GM18861 (cell line): ENCODE results near the gene TAS2R41.
"Not testable (repeated sequence)": the region's sequence is repeated elsewhere in the genome, so short reads cannot be mapped to it uniquely, and the experiment has no call there.

Source experiments
- ATAC-seq: cut with Tn5 transposase; IDR thresholded peaks from one replicate; pipeline ENCODE4 v1.9.1; 2021; ENCODE audit not compliant: unreplicated experiment

TAS2R41 gene

DNA sequence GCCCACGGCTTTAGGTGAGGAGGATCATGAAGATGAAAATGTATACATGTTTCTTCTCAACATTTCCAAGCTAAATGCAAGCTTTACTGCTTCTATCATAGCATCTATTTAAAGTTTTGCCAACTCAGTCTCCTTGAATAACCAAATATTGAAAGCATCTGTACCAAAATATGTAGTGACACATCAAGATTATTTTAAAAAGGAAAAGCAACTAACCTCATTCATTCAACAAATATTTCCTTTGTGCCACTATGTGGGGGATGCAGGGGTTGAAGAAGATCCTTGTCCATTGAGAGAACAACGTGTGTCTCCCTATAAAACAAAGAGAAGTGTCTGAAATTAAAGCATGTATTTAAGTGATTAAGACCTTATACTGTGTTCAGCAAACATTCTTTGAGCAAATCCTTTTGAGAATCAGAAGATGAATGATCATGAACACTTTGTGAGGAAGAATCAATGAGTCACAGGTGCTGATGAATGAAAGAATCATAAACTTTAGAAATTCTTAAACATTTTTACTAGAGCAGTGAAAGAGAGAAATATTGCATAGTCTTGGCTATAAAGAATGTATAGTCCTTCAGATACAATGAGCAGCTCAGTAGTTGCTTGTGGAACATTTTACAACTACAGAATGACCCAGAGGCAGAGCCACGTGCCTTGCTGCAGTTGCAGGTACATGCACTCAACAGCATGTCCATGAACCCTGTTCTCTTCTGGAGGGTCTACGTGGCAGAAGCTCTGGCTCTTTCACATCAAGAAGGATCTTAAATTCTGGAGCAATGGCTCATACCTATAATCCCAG lies 20.5 kb upstream of the TAS2R41 start:
- no peak for ATAC-seq

DNA sequence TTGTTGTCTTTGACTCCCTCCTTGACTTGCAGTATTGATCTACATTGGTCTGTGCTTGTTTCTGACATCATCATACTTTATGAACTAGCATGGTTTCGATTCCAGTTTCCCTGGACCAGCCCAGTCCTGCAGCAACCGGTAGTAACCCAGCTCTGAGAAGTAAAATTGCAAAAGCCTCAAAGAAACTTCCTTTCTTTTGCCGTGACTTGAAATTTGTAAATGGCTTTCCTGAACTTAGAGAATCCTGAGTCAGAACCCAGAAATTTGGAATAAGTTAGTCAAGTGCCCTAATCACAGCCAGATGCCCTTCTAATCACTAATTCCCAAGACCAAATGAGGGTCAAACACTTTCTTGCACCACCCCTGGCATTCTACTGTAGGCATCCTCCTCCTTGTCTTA lies 19.4 kb upstream of the TAS2R41 start:
- ATAC-seq, result no peak

DNA sequence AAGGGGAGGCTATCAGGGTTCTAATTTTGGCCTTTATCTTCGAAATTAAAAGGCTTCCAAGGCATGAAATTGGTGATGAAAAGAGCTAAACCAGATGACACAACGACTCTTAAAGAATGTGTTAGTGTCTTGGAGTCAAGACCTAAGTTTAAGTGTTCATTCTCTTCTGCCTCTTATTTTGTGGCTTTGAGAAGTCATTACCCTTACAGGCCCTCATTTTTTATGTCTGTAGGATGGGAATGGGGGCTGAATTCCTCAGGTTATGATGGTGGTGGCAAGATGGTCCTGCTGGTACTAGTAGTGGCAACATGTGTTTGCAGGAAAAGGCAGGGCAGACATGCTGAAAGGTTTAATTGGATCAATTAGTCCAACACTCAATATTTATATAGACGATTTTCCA lies 19.0 kb upstream of the TAS2R41 start:
- no peak for ATAC-seq

DNA sequence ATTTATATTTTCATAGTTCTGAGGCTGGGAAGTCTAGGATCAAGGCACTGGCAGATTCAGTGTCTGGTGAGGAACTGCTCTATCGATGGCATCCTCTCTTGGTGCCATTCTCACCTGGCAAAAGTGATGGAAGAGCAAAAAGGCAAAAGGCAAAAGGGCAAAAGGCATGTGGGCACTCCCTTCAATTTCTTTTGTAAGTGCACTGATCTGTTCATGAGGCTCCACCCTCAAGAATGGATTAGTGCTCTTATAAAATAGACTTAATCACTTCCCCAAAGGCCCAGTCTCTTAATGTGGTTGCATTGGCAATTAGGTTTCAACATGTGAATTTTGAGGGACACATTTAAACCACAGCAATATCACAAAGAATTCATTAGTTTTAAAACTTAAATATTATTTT lies 18.3 kb upstream of the TAS2R41 start:
- no peak for ATAC-seq

DNA sequence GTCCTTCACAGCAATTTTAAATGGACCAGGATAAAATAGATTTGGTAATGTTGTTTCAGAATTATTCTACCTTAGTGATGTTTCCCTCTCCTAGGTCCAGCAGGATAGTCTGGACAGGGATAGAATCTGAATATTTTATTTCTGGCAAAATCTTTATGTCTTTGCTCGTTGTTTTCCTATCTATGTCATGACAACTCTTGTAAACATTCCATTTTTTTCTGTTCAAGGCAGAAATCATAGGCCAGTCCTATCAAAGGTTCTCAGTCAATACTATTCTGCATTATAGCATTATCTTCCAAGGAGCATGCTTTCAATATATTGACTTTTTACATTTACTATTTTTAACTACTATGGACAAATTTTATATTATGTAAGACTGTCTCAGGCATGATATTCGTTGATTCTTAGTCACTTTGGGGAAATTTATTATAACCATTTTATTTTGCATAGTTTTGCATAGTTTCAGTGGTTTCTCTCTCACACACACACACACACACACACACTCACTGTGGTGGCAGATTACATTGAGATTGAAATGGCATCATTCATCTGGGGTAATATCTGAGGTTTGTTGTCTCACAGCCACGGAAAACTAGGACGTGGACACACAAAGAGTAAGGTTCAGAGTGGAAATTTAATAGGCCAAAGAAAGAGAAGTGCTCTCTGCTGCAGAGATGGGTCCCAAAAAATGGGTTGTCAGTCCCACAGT lies 17.2 kb upstream of the TAS2R41 start:
- no peak for ATAC-seq

DNA sequence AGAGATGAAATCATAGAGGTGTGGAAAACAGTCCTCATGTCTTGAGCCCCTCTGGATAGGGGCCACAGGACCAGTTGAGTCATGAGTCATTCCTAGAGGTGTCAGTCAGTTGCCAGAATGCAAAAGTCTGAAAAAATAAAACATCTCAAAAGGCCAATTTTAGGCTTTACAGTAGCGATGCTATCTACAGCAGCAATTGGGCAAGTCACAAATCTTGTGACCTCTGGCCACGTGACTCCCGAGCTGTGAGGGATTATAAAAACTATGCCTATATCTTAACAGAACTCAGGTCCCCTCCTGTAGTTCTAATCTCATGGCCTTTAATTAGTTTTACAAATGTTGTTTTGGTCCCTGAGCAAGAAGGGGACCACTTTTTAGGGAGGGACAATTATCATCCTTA lies 15.6 kb upstream of the TAS2R41 start:
- no peak for ATAC-seq

DNA sequence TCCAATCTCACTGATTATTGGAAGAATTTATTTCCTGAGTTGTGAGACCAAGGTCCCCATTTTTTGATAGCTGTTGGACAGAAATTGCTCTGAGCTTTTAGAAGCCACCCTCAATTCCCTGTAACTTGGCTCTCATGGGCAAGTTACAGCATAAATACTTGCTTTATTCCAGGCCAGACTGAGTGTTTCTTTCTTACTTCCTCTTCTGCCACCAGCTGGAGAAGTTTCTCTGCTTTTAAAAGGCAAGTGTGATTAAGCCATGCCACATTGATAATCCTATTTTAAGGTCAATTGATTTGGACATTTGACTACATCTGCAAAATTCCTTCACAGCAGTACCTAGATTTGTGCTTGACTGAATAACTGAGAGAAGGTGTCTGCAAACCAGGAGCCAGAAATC lies 14.1 kb upstream of the TAS2R41 start:
- no peak for ATAC-seq

DNA sequence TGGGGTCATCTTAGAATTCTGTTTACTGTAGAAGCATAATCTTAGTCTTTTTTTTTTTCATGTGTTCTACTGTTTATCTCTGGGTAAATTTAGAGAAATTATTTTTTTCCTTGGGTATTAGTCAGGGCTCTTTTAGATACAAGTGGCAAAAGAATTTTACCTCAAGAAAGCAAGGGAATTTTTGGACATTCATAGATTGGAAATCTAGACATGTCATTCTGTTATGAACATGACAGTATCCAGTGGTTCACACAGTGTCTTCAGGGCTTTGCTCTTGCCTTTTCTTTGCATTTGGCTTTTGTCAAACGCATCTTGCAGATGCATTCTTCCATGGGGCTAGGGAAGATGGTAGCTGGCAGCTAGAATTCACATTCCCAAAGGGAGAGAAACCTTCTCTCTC lies 13.7 kb upstream of the TAS2R41 start:
- no peak for ATAC-seq

DNA sequence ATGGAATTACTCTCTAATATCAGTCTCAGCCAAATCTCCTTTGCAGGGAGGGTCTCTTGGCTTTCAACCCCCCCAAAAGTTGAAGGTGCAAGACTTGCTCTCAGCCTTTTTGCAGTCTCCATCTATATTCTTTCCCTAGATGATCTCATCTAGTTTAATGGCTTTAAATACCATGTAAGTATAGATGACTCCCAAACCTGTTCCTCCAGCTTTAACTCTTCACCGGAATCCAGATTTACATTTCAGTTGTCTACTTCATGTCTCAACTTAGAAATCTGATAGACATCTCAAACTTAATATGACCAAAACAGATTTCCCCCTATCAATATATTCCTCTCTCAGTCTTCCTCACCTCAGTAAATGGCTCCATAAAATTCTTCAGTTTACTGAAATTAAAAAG lies 9.9 kb upstream of the TAS2R41 start:
- no peak for ATAC-seq

DNA sequence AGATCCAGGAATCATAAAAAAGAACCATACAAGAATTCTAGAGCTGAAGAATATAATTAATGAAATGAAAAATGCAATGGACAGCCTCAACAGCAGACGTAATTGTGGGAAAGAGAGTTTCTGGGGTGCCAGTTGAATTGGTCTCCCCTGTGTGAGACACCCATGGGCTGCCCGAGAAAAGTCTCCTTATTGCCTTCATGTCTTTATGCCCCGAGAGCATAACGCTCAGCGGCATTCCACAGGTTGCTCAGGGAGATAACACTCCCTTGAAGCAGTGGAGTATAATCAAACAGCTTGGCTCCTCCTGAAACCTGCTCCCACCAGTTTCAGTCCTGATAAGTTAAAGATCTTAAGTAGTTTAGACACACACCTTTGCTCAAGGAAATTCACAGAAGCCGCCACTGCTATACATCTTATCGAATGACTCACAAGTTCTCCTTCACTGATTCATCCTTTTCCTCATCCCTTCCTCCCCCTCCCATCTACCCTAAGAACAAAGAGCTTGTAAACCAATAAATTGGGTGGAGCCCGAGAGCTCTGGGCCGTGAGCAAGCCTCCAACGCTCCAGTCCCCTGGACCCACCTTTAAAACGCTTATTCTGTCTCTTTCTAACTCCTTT lies 5.5 kb upstream of the TAS2R41 start:
- not testable (repeated sequence) for ATAC-seq

DNA sequence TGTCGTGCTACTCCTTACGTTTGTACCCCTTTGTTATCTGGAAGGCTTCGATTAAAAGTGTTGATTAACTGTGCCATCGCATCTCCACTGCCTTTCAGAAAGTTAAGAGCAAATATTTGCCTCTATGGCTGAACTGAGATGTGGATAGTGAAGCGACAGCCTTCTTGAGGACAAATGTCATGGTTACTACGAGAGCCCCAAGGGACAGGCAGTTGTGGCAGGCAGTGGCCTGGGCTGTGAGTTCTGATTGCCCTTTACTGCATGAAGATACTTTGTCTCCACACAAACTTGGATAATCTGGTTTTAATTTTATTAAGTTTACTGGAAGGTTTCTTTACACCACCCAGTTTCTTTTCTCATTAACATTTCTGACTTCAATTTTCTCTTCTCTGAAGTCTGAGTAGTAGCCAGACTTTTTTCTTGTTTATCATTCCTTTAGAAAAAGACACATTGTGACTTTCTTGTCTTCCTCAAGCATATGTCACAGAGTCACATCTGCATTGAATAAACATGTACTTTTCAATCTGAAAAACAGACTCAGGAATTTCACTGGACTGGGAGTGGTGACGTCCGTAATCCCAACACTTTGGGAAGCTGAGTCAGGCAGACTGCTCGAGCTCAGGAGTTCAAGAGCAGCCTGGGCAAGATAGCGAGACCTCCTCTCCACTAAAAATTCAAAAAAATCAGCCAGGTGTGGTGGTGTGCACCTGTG lies 1.5 kb downstream of the TAS2R41 start:
- ATAC-seq, result no peak

DNA sequence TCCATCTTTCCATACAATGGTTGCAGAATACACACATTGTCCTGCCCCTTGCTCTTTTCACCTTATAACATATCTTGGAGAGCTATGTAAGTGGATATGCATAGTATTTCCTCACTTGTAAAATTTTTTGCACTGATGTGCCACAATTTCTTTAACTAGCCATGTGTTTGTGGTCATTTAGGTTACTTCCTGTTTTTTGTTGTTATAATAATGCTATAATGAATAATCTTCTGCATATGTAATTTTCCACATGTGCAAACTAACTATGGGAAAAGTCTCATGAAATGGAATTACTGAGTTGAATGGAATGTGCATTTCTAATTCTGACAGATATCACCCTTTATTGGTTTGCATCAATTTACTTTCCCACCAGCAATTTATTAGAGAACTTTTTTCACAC lies 2.8 kb downstream of the TAS2R41 start:
- no peak for ATAC-seq

DNA sequence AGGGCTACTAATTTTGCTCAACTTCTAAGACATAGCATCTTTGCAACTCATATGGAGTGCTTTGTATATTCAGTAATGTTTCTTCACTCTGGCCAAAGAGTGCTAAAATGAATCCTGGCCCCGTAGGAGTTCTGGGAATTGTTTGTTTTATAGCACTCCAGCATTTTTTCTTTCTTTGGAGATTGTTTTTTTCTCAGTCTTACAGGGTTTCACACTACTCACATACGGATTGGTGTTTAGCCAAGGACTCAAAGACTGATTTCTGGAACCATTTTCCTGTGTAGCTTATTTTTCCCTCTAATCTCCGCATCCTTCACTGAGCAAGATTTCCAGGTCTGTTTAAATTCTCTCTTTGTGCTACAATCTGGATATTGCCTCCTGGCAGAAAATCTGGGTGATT lies 6.4 kb downstream of the TAS2R41 start:
- no peak for ATAC-seq

DNA sequence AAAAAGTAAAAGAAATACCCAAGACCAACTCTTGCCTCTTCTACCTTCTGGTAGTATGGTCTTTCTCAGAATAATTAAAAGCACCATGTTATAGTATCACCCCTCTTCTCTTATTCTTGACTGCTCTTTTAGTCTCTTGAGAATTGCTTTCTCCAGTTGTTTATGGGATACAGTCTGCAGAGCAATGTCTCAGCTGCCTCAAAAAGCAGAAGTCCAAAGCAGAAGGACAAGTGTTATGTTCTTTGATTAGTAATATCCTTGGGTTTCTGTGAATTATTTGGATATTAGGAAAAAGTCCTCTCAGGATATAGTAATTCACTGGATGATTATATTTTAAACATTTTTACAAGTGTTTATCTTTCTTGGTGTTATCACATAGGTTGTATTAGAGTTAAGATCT lies 7.4 kb downstream of the TAS2R41 start:
- ATAC-seq, result no peak

DNA sequence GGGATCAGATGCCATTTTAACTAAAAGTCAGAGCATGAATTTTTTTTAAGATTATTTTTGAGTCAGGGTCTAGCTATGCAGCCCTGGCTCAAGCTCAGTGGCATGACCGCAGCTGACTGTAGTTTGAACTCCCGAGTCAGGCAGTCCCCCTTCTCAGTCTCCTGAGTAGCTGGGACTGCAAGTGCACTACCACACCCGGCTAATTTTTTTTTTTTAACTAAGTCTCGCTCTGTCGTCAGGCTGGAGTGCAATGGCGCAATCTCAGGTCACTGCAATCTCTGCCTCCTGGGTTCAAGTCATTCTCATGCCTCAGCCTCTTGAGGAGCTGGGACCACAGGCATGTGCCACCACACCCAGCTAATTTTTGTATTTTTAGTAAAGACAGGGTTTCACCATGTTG lies 7.8 kb downstream of the TAS2R41 start:
- ATAC-seq, result no peak

DNA sequence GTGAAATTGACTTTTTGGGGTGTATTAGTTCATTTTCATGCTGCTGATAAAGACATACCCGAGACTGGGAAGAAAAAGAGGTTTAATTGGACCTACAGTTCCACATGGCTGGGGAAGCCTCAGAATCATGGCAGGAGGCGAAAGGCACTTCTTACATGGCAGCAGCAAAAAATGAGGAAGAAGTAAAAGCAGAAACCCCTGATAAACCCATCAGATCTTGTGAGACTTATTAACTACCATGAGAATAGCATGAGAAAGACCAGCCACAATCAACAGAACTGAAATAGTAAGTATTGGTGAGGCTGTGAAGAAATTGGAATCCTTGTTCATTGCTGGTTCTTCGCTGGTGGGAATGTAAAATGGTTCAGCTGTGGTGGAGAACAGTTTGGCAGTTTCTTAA lies 8.6 kb downstream of the TAS2R41 start:
- not testable (repeated sequence) for ATAC-seq

DNA sequence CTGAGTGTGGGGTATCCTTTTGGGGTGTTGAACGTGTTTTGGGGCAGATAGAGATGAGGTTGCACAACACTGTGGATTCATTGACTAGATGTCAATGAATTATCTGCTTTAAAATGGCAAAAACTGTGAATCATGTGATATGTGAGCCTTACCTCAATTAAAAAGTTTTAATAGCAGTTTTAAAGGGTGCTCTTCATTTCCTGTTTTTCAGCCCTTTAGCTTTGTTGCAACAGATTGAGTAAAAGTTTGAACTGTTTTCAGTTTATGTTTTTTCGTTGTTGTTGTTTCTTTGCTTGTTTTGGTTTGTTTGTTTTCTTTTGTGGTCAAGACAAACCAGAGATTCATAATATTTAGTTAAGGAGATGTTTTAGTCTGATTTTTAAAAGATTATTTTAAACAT lies 9.4 kb downstream of the TAS2R41 start:
- ATAC-seq, result no peak

DNA sequence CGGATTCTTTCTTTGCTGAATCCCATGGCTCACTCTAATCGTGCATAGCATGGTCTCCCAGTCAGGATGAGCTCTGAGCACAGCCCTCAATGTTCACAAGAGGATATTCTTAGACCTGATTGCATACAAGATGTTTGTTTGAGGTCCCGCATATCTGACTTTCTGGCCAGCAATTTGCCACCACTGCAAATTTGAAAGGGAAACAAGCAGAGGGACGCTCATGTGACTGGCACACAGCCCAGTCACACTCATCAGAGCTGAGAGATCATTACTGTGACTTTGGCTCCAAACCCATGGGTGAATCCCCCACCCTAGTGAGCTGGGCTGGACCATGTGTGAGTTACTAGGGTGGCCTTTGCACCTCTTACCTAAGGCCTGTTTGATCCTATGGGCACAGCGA lies 9.9 kb downstream of the TAS2R41 start:
- ATAC-seq, result no peak

DNA sequence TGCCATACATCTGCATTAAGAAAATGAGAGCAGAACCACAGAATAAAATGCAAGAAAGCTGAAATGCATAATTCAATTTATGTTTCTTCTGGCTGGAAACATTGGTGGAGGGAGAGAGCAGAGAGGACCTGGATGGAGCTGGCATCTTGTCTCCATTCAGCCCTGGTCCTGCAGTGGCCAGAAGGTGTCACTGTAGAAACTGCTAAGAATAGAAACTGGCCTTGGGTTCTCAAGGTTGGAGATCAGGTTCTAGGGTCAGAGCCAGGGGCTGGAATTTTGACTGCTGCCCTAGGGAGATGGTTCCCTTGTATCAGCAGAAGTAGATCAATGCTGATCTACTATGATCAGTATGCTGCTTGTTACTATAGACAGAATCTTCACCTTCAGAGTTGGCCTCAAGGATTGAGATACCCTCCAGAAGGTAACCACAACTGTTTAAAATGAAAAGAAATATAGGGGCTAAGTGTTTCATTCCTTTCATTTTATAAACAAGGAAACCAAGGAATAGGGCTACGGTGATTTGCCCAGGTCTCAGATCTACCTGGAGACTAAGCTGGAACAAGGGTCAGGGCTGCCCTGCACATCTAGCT lies 13.1 kb downstream of the TAS2R41 start:
- no peak for ATAC-seq

DNA sequence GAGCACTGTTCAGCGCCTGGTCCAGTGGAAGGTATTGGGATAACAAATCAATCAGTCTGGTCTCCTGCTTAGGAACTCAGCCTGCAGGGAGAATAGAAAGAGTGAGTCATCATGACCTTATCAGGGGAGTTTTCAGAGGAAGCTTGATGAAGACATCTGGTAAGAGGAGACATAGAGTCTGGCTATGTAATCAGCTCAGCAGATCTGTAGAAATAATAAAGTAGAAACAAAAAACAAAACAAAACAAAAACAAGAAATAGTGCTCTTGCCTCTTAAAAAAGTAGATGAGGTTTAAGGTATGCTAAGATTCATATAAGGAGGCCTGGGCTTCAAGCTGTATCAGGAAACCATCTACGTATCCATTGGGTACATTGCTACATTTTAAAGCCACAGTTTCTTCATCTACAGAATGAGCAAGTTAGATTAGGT lies 14.4 kb downstream of the TAS2R41 start:
- ATAC-seq, result no peak
